ENCODE results near the gene MAP3K7CL. TPM values are rescaled to one million over a fixed set of nuclear protein-coding genes. Genes with fewer than 3 reads are reported as not detected.

The MAP3K7CL gene
- total RNA-seq, 2 donors from 2014 or later, result 1.3 TPM; not detected in 1

DNA sequence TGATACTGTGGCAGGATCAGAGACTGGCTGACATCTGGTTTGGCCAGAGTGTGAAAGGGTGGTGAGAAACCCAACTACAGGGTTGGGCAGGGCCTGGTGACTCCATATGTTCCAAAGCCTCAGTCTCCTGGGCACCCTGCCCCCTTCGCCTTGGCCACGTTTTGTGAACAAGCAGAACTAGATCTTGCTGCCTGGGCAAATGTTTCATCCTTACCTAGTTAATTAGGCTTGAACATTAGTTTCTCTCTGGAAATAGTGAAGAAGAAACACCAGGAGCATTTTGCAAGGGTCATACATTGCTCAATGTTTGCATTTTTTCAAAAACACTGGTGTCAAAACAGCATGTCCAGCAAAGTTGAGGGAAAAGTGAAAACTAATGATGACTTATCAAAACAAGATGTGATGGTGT is 60.5 kb downstream of the MAP3K7CL start:
- no peak overlapping the region for H3K9ac ChIP-seq (ENCODE audit: extremely low read depth, low read length, poor library complexity, severe bottlenecking)
- H3K36me3 ChIP-seq (ENCODE audit: control insufficient read depth, insufficient read depth, low read length), result no peaks in the 10 kb centered on the region
- H3K4me1 ChIP-seq (ENCODE audit: control insufficient read depth, insufficient read depth, low read length), result peaks cover 5% of the 10 kb centered on the region
- WGBS, 2 experiments (ENCODE audit: insufficient coverage in 1 of 2, insufficient read length in 1 of 2), result 83 to 91% methylated on average over 2 of the region's 2 CpGs
- H3K27ac ChIP-seq (ENCODE audit: low read depth, low read length), result no peak overlapping the region
- no peaks in the 10 kb centered on the region for H3K27me3 Mint-ChIP-seq (ENCODE audit: insufficient read depth)
- H3K27me3 ChIP-seq (ENCODE audit: control insufficient read depth, insufficient read depth, low read length, poor library complexity, severe bottlenecking), result no peaks in the 10 kb centered on the region
- no peaks in the 10 kb centered on the region for H3K9me3 Mint-ChIP-seq
- no peaks in the 10 kb centered on the region for H3K9me3 ChIP-seq (ENCODE audit: control insufficient read depth, low read length)
- no peak for DNase-seq
- no peak overlapping the region for H3K4me3 ChIP-seq (ENCODE audit: low read length)
- H3K27ac Mint-ChIP-seq, result no peak overlapping the region
- TF ChIP-seq, protein P1, sequence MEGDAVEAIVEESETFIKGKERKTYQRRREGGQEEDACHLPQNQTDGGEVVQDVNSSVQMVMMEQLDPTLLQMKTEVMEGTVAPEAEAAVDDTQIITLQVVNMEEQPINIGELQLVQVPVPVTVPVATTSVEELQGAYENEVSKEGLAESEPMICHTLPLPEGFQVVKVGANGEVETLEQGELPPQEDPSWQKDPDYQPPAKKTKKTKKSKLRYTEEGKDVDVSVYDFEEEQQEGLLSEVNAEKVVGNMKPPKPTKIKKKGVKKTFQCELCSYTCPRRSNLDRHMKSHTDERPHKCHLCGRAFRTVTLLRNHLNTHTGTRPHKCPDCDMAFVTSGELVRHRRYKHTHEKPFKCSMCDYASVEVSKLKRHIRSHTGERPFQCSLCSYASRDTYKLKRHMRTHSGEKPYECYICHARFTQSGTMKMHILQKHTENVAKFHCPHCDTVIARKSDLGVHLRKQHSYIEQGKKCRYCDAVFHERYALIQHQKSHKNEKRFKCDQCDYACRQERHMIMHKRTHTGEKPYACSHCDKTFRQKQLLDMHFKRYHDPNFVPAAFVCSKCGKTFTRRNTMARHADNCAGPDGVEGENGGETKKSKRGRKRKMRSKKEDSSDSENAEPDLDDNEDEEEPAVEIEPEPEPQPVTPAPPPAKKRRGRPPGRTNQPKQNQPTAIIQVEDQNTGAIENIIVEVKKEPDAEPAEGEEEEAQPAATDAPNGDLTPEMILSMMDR (conservative IDR thresholded peaks at IDR 0.05), result no peak
- peaks cover 14% of the 10 kb centered on the region for H3K4me1 Mint-ChIP-seq
- no peaks in the 10 kb centered on the region for H3K36me3 Mint-ChIP-seq (ENCODE audit: low read depth)
- no peak overlapping the region for H3K4me3 Mint-ChIP-seq

DNA sequence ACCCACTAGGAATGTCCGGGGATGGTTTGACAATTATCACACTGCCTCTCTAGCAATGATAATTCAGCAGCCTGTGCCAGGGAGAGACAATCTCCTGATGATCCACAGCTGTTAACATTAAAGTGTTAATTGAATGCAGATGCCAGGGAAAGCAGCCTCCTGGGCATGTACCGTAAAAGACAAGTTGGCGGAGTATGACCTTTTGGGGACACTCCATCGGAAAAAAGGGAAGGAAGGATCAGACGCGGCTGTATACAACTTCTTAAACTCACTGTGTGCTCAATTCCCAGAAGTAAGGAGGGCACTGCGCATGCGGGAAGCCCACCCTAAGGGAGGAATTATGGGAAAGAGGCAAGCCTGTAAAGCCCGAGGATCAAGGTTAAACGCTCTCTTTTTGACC is 62.6 kb downstream of the MAP3K7CL start:
- Histone ChIP-seq H3K4me3 (ENCODE audit: low read length) (no peak overlapping the region), H3K4me1 (ENCODE audit: control insufficient read depth, insufficient read depth, low read length) (peaks cover 5% of the 10 kb centered on the region), H3K9me3 (ENCODE audit: control insufficient read depth, low read length) (no peaks in the 10 kb centered on the region), H3K36me3 (ENCODE audit: control insufficient read depth, insufficient read depth, low read length) (no peaks in the 10 kb centered on the region), H3K27me3 (ENCODE audit: control insufficient read depth, insufficient read depth, low read length, poor library complexity, severe bottlenecking) (no peaks in the 10 kb centered on the region), H3K27ac (ENCODE audit: low read depth, low read length) (no peak overlapping the region), H3K9ac (ENCODE audit: extremely low read depth, low read length, poor library complexity, severe bottlenecking) (no peak overlapping the region)
- H3K36me3 Mint-ChIP-seq (ENCODE audit: low read depth), result no peaks in the 10 kb centered on the region
- 92 to 98% methylated on average over 5 to 10 of the region's 10 CpGs for WGBS, 2 experiments (ENCODE audit: insufficient coverage in 1 of 2, insufficient read length in 1 of 2)
- peaks cover 8% of the 10 kb centered on the region for H3K9me3 Mint-ChIP-seq
- peak overlapping the region; percentile 49 for H3K4me3 Mint-ChIP-seq
- peaks cover 14% of the 10 kb centered on the region for H3K4me1 Mint-ChIP-seq
- H3K27me3 Mint-ChIP-seq (ENCODE audit: insufficient read depth), result no peaks in the 10 kb centered on the region
- no peak for DNase-seq
- no peak overlapping the region for H3K27ac Mint-ChIP-seq
- TF ChIP-seq, protein P1 (conservative IDR thresholded peaks at IDR 0.05), result no peak

DNA sequence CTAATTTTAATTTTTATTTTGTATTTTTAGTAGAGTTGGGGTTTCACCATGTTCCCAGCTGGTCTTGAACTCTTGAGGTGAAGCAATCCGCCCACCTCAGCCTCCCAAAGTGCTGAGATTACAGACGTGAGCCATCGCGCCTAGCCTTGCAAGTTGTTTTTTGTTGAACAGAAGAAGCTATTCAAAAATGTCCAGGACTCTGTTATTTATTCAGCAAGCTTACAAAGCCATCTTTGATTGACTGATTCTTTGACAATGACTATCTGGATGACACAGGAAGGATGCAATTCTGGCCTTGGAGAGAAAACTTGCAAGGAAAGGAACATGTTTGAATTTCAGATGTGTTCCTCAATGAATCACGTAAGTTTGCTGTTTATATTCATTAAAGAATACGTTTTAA is 63.5 kb downstream of the MAP3K7CL start:
- Histone ChIP-seq H3K9me3 (ENCODE audit: control insufficient read depth, low read length) (no peaks in the 10 kb centered on the region), H3K4me1 (ENCODE audit: control insufficient read depth, insufficient read depth, low read length) (peaks cover 5% of the 10 kb centered on the region), H3K27ac (ENCODE audit: low read depth, low read length) (no peak overlapping the region), H3K36me3 (ENCODE audit: control insufficient read depth, insufficient read depth, low read length) (no peaks in the 10 kb centered on the region), H3K4me3 (ENCODE audit: low read length) (no peak overlapping the region), H3K9ac (ENCODE audit: extremely low read depth, low read length, poor library complexity, severe bottlenecking) (no peak overlapping the region), H3K27me3 (ENCODE audit: control insufficient read depth, insufficient read depth, low read length, poor library complexity, severe bottlenecking) (no peaks in the 10 kb centered on the region)
- Mint-ChIP-seq H3K9me3 (peaks cover 13% of the 10 kb centered on the region), H3K27ac (no peak overlapping the region), H3K4me3 (peak overlapping the region; percentile 49), H3K27me3 (ENCODE audit: insufficient read depth) (no peaks in the 10 kb centered on the region), H3K4me1 (peaks cover 14% of the 10 kb centered on the region), H3K36me3 (ENCODE audit: low read depth) (peaks cover 1% of the 10 kb centered on the region)
- 94 to 98% methylated on average over 4 to 5 of the region's 6 CpGs for WGBS, 2 experiments (ENCODE audit: insufficient coverage in 1 of 2, insufficient read length in 1 of 2)
- TF ChIP-seq, protein P1 (conservative IDR thresholded peaks at IDR 0.05), result no peak
- no peak for DNase-seq

All from endodermal cell (in vitro differentiated cells).